ENCODE data around the gene LRRC7.

LRRC7 gene

DNA sequence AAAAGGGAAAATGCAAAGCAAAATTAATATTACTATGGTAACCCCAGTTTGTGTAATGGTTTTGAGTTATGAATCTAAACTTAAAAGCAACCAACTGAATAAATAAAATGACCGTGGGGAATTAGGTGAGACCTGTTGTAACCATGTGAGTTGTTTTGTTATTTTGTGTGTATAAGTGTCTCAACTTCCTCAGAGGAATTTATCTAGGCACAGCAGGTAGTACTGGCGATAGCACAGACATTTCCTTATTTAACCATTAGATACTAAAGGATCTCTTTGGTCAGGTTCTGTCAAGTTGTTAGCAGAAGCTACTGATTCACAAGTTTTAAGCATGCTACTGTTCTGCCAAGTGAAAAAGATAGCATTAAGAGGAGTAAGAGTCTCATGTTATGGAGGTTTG is 39.3 kb upstream of the LRRC7 start:
- no peak overlapping the region for H3K4me3 ChIP-seq (ENCODE audit: low read length)
- DNase-seq (ENCODE audit: low read depth) = no peak
- no peak for TF ChIP-seq CTCF (conservative IDR thresholded peaks at IDR 0.05; ENCODE audit: low read length)

- no peak for DNase-seq (ENCODE audit: low read depth)
- no peak overlapping the region for H3K4me3 ChIP-seq (ENCODE audit: low read length)
- no peak for TF ChIP-seq CTCF (conservative IDR thresholded peaks at IDR 0.05; ENCODE audit: low read length)
Observed at GRCh38 chr1:69533343-69533742, 34.4 kb upstream of the LRRC7 start.

GRCh38 chr1:69534829-69535228 is 32.9 kb upstream of the LRRC7 start:
- H3K4me3 ChIP-seq (ENCODE audit: low read length) = no peak overlapping the region
- no peak for TF ChIP-seq CTCF (conservative IDR thresholded peaks at IDR 0.05; ENCODE audit: low read length)
- DNase-seq (ENCODE audit: low read depth) = no peak

GRCh38 chr1:69535490-69535889 is 32.2 kb upstream of the LRRC7 start:
- no peak for DNase-seq (ENCODE audit: low read depth)
- H3K4me3 ChIP-seq (ENCODE audit: low read length) = no peak overlapping the region
- TF ChIP-seq CTCF (conservative IDR thresholded peaks at IDR 0.05; ENCODE audit: low read length) = no peak

DNA sequence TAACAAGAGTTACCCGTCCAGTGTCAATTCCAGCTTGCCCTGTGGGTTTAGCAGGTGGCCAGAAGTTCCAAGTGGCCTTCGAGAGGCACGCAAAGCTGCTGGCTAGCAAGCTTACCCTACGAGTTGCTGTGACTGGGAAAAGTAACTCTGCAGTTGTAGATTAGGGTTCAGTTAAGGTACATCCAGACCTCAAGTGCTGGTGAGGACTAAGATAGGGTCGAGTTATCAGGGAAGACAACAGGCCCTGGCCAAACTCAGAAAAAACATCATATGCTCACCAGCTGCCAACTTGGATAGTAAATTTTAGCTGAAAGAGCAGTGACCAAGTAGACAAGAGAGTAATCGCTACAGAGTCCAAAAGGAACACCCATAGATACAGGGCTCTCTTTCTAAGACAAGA is 27.7 kb upstream of the LRRC7 start:
- TF ChIP-seq CTCF (conservative IDR thresholded peaks at IDR 0.05; ENCODE audit: low read length) = no peak
- no peak for DNase-seq (ENCODE audit: low read depth)
- no peak overlapping the region for H3K4me3 ChIP-seq (ENCODE audit: low read length)

GRCh38 chr1:69551476-69552324 is 16.0 kb upstream of the LRRC7 start:
- TF ChIP-seq CTCF (conservative IDR thresholded peaks at IDR 0.05; ENCODE audit: low read length) = no peak
- H3K4me3 ChIP-seq (ENCODE audit: low read length) = no peak overlapping the region
- DNase-seq (ENCODE audit: low read depth) = no peak

DNA sequence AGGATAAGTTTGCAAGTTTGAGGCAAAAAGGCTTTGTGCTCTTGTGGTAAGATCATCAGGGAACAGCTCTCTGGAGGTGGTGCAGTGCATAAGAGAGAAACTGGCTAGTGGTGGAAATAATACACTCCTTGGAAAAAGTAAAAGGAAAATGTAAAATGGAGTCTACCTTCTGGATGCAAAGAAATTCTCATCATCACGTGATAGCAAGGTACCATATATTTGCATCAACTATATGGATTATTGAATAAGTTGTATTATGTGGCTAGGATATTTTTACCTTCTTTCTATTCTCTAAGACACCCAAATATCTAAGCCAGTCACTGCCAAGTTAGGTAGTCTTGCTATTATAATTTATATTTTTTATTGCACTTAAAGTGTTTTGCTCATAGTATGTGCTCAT is 14.0 kb upstream of the LRRC7 start:
- TF ChIP-seq CTCF (conservative IDR thresholded peaks at IDR 0.05; ENCODE audit: low read length) = no peak
- no peak for DNase-seq (ENCODE audit: low read depth)
- no peak overlapping the region for H3K4me3 ChIP-seq (ENCODE audit: low read length)
